ENCODE data around the gene STAB2.

DNA sequence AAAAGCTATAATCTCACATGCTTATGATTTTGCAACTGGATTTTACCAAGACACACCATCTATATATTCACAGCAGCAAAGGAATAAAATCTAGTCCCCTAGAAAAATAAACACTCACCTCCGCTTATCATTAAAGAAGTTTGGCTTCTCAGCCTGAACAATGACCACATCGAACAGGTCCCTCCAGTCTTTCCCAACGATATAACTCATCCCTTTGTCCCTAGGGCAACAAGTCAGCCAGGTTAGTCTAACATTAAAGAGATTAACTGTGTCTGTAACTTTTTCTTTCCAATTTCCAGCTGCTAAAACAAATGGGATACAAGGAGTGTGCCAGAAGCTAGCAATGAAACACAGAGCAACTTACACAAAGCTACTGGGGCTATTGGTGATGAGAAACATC is 206.0 kb downstream of the STAB2 start:
- TF ChIP-seq, protein P1, sequence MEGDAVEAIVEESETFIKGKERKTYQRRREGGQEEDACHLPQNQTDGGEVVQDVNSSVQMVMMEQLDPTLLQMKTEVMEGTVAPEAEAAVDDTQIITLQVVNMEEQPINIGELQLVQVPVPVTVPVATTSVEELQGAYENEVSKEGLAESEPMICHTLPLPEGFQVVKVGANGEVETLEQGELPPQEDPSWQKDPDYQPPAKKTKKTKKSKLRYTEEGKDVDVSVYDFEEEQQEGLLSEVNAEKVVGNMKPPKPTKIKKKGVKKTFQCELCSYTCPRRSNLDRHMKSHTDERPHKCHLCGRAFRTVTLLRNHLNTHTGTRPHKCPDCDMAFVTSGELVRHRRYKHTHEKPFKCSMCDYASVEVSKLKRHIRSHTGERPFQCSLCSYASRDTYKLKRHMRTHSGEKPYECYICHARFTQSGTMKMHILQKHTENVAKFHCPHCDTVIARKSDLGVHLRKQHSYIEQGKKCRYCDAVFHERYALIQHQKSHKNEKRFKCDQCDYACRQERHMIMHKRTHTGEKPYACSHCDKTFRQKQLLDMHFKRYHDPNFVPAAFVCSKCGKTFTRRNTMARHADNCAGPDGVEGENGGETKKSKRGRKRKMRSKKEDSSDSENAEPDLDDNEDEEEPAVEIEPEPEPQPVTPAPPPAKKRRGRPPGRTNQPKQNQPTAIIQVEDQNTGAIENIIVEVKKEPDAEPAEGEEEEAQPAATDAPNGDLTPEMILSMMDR (conservative IDR thresholded peaks at IDR 0.05; ENCODE audit: low read length) = no peak
- TF ChIP-seq EZH2phosphoT487 (IDR thresholded peaks at IDR 0.05; ENCODE audit: borderline replicate concordance, low read depth, low read length) = no peak
